OCI-LY3 (cell line): Measurements from ENCODE around the gene BHLHE40.

ENCODE experiments used
- H2AFZ ChIP-seq: fragments of 200-600, 300-600 bp; shearing (Covaris generic); 2 replicates; pipeline ENCODE4 v1.6.0; 2014; ENCODE audit warnings: antibody characterized with exemption, low read depth, low read length
- H3K27ac ChIP-seq: fragments of 200-600, 300-600 bp; sonication (generic); 2 replicates; pipeline ENCODE4 v1.5.1; 2014; ENCODE audit warnings: mild to moderate bottlenecking, low read length, moderate library complexity, mixed read lengths
- H3K27me3 ChIP-seq: fragments of 200-600, 300-600 bp; sonication (generic); 2 replicates; pipeline ENCODE4 v1.6.1; 2014; ENCODE audit warnings: low read depth, low read length, mixed read lengths
- H3K36me3 ChIP-seq: fragments of 200-600, 300-600 bp; sonication (generic); replicated peaks from 2 replicates; pipeline ENCODE3; 2014; ENCODE audit warnings: low read depth, low read length, mixed read lengths
- H3K4me1 ChIP-seq: fragments of 300-600, 200-600 bp; sonication (generic); 2 replicates; pipeline ENCODE4 v1.6.1; 2014; ENCODE audit warnings: low read length, mixed read lengths
- H3K4me2 ChIP-seq: fragments of 200-600, 300-600 bp; sonication (generic); 2 replicates; pipeline ENCODE4 v1.6.1; 2014; ENCODE audit warnings: low read length, mixed read lengths
- H3K4me3 ChIP-seq: fragments of 300-600, 200-600 bp; sonication (generic); 2 replicates; pipeline ENCODE4 v1.5.1; 2014; ENCODE audit warnings: antibody characterized with exemption, mild to moderate bottlenecking, low read length, moderate library complexity
- H3K79me2 ChIP-seq: fragments of 300-600, 200-600 bp; shearing (Covaris generic); 2 replicates; pipeline ENCODE4 v1.6.1; 2014; ENCODE audit warnings: mild to moderate bottlenecking, low read length, mixed read lengths
- H3K9ac ChIP-seq: fragments of 300-600, 200-600 bp; shearing (Covaris generic); 2 replicates; pipeline ENCODE4 v1.6.0; 2014; ENCODE audit warnings: mild to moderate bottlenecking, low read length, moderate library complexity
- H3K9me3 ChIP-seq: fragments of 200-600, 300-600 bp; shearing (Covaris generic); 2 replicates; pipeline ENCODE4 v1.6.1; 2014; ENCODE audit warnings: low read length, mixed read lengths; ENCODE audit not compliant: insufficient read depth
- H4K20me1 ChIP-seq: fragments of 200-600, 300-600 bp; sonication (generic); 2 replicates; pipeline ENCODE4 v1.6.1; 2016; ENCODE audit warnings: low read length, mixed read lengths; ENCODE audit not compliant: insufficient read depth
- CTCF ChIP-seq: fragments of 200-600, 300-600 bp; sonication (generic); IDR thresholded peaks from 2 replicates; pipeline ENCODE4 v1.5.1; 2014; ENCODE audit warnings: antibody characterized with exemption, low read length, low read depth
- EZH2phosphoT487 ChIP-seq: fragments of 200-600 bp; shearing (Covaris generic); IDR thresholded peaks from 2 replicates; pipeline ENCODE4 v1.6.1; 2018; ENCODE audit warnings: antibody characterized with exemption, mixed run types, low read depth

Gene BHLHE40

GRCh38 chr3:4980229-4981203 lies 1.3 kb downstream of the BHLHE40 start:
- H3K4me3 ChIP-seq, result peak overlapping the region; percentile 90
- no peaks in the 10 kb centered on the region for H3K9me3 ChIP-seq
- peaks cover 41% of the 10 kb centered on the region for H3K36me3 ChIP-seq
- H3K27ac ChIP-seq, result peak overlapping the region; percentile 52
- peaks cover 65% of the 10 kb centered on the region for H3K4me1 ChIP-seq
- peaks cover 4% of the 10 kb centered on the region; the same call in 1 of the 2 replicates for H3K79me2 ChIP-seq
- no peak overlapping the region for H2AFZ ChIP-seq
- peaks cover 44% of the 10 kb centered on the region for H3K27me3 ChIP-seq
- peak overlapping the region; percentile 87 for H3K4me2 ChIP-seq
- H4K20me1 ChIP-seq, result peaks cover 11% of the 10 kb centered on the region; the same call in 1 of the 2 replicates
- peak overlapping the region; percentile 76 for H3K9ac ChIP-seq
- TF ChIP-seq CTCF (peak; percentile 72), EZH2phosphoT487 (no peak)

GRCh38 chr3:4981294-4981664 lies 2.0 kb downstream of the BHLHE40 start:
- peak overlapping the region; percentile 26; the same call in 1 of the 2 replicates for H3K9ac ChIP-seq

DNA sequence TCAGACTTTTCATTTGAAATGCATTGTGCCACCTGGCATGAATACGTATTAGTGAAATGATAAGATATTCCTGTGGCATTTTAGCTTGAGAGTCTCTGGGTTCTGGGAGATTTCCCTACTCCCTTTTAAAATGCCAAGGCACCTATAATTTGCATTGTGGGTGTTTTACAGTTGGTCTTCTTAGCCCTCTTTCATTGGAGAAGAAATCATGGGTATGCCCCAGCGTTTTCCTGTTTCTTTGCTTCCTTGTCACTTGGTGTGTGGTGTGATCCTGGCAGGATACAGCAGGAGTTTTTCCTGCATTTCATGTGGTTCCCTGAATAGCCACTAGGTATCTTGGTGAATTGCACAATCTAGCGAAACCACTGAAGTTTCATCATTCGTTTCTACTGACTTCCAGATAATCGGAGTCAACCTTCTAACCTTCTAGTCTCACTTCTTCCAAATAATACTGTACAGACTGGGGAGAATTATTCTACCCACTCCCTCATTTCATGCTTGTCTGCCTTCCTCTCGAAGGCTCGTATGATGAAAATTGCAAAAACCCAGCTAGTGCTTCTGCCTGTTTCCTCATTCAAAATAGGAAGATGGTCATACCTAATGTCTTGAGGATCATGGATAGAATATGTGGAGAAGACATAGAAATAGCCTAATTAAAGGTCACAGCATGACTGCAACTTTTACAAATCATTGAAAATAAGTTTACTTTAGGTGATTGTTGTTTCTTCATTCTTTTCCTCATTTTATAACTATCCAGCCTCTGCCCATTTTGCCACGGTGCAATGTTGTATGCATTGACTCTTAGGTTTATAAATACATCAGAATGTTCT lies 2.6 kb downstream of the BHLHE40 start:
- no peak overlapping the region for H3K27ac ChIP-seq
- peaks cover 4% of the 10 kb centered on the region; the same call in 1 of the 2 replicates for H3K79me2 ChIP-seq
- H2AFZ ChIP-seq, result no peak overlapping the region
- peaks cover 45% of the 10 kb centered on the region for H3K36me3 ChIP-seq
- H4K20me1 ChIP-seq, result peaks cover 11% of the 10 kb centered on the region; the same call in 1 of the 2 replicates
- peak overlapping the region; percentile 26; the same call in 1 of the 2 replicates for H3K9ac ChIP-seq
- H3K4me1 ChIP-seq, result peaks cover 65% of the 10 kb centered on the region
- peaks cover 50% of the 10 kb centered on the region for H3K27me3 ChIP-seq
- peak overlapping the region; percentile 92 for H3K4me2 ChIP-seq
- TF ChIP-seq CTCF, result no peak
- no peak for TF ChIP-seq EZH2phosphoT487
- no peaks in the 10 kb centered on the region for H3K9me3 ChIP-seq
- H3K4me3 ChIP-seq, result peak overlapping the region; percentile 75

More at GRCh38 chr3:4981294-4981664, 2.0 kb downstream of the BHLHE40 start:
- Histone ChIP-seq H3K36me3 (peaks cover 45% of the 10 kb centered on the region), H3K4me3 (peak overlapping the region; percentile 75), H4K20me1 (peaks cover 11% of the 10 kb centered on the region; the same call in 1 of the 2 replicates), H2AFZ (no peak overlapping the region), H3K79me2 (peaks cover 4% of the 10 kb centered on the region; the same call in 1 of the 2 replicates), H3K4me2 (peak overlapping the region; percentile 92), H3K27ac (no peak overlapping the region), H3K4me1 (peaks cover 67% of the 10 kb centered on the region), H3K27me3 (peaks cover 51% of the 10 kb centered on the region), H3K9me3 (no peaks in the 10 kb centered on the region)
- TF ChIP-seq EZH2phosphoT487 (no peak), CTCF (no peak)
